Panc1 (cell line): ENCODE data around the gene TMEM63C.

Experiments
- CTCF ChIP-seq: fragments of 450-650 bp; IDR thresholded peaks from 2 replicates; pipeline ENCODE4 v1.5.1; 2017; ENCODE audit warnings: mild to moderate bottlenecking
- POLR2AphosphoS5 ChIP-seq: IDR thresholded peaks from 2 replicates; pipeline ENCODE4 v1.6.1; 2012; ENCODE audit warnings: mild to moderate bottlenecking, low read depth, low read length, moderate library complexity
- REST ChIP-seq, 2 experiments: IDR thresholded peaks; 2 replicates each; pipeline ENCODE4 v1.6.1; 2011 to 2012; ENCODE audit warnings: low read depth in 2 of 2, control low read depth in 1 of 2, low read length in 1 of 2, mild to moderate bottlenecking in 1 of 2, moderate library complexity in 1 of 2; ENCODE audit not compliant: insufficient read depth in 1 of 2
- SIN3A ChIP-seq: IDR thresholded peaks from 2 replicates; pipeline ENCODE4 v1.6.1; 2012; ENCODE audit warnings: low read depth, mild to moderate bottlenecking, low read length, moderate library complexity, borderline replicate concordance; ENCODE audit not compliant: insufficient read depth

- TF ChIP-seq CTCF (no peak), REST (IDR thresholded peaks at IDR 0.05; ENCODE audit: insufficient read depth in 1 of 2, low read depth in 2 of 2, low read length in 1 of 2) (no peak), POLR2AphosphoS5 (no peak), SIN3A (no peak)
Observed at GRCh38 chr14:77249286-77249685, 67.7 kb downstream of the TMEM63C start.
